Measurements from ENCODE around the gene CRELD1. TPM values are rescaled to one million over a fixed set of nuclear protein-coding genes. Genes with fewer than 3 reads are reported as not detected.
"Not testable (repeated sequence)": the region's sequence is repeated elsewhere in the genome, so short reads cannot be mapped to it uniquely, and the experiment has no call there.

The CRELD1 gene
- total and polyA plus RNA-seq, 9 of the 15 experiments (the other 6 are each of a cell fraction or from before 2014, with no cell fraction given), result 3.3 to 25.8 (median 16.5) TPM

DNA sequence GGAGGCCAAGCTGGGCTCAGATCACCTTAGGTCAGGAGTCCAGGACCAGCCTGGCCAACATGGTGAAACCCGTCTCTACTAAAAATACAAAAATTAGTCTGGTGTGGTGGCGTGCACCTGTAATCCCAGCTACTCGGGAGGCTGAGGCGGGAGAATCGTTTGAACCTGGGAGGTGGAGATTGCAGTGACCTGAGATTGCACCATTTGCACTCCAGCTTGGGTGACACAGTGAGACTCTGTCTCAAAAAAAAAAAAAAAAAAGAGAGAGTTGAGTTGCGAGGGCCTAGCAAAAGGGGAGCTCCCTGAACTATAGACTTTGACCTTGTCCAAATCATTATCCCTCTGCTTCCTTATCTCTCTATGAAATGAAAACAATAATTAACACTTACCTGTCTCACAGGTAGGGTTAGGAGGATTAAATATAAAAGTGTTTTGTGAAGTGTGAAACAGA lies 32.6 kb upstream of the CRELD1 start:
- H3K79me2 ChIP-seq (ENCODE audit: control insufficient read depth, insufficient read depth, low read length); H3K27ac ChIP-seq (ENCODE audit: extremely low read depth, low read depth, low read length); H3K36me3 ChIP-seq (ENCODE audit: control insufficient read depth, insufficient read depth, low read length); intact Hi-C loops (cut with micrococcal nuclease); in situ Hi-C loops (cut with MboI); H3K9me1 ChIP-seq (ENCODE audit: control insufficient read depth, insufficient read depth, low read length); H3K4me3 ChIP-seq; H3K4me2 ChIP-seq (ENCODE audit: insufficient read depth, low read length); H3K27me3 ChIP-seq (ENCODE audit: control insufficient read depth in 2 of 2, insufficient read depth in 2 of 2, low read length in 2 of 2); H2AFZ ChIP-seq (ENCODE audit: low read depth, low read length); FAIRE-seq; DNase-seq (ENCODE audit: extremely low read depth in 1 of 4, low spot score in 3 of 4); ATAC-seq; CTCF ChIA-PET (ENCODE audit: low intra/inter-chr PET ratio); H3K9ac ChIP-seq (ENCODE audit: insufficient read depth in 1 of 2, low read depth in 2 of 2, low read length in 2 of 2); H3K9me3 ChIP-seq (replicated peaks; ENCODE audit: control insufficient read depth, insufficient read depth, low read depth, low read length); H4K20me1 ChIP-seq (replicated peaks; ENCODE audit: control insufficient read depth, insufficient read depth, low read length); BruUV-seq (replicated peaks): not testable (repeated sequence)
- peak; percentile 48; the same call in 1 of the 2 replicates for TF ChIP-seq BCOR (IDR thresholded peaks at IDR 0.05)
- 72% methylated on average over 6 of the region's 6 CpGs for WGBS (ENCODE audit: insufficient coverage, low coverage, missing lambda C conversion rate)
- H3K4me1 ChIP-seq (replicated peaks in 1 of 2; ENCODE audit: control insufficient read depth in 2 of 2, insufficient read depth in 2 of 2, low read length in 2 of 2), result peaks cover 42 to 48% of the 10 kb centered on the region in 2 experiments
- POLR2A ChIA-PET, result interaction anchor here (3.9 to 4.0 kb wide), 2 partner anchors 10 to 11 kb away, joined by 28 to 33 read pairs; partner anchors contain the start of gene JAGN1

DNA sequence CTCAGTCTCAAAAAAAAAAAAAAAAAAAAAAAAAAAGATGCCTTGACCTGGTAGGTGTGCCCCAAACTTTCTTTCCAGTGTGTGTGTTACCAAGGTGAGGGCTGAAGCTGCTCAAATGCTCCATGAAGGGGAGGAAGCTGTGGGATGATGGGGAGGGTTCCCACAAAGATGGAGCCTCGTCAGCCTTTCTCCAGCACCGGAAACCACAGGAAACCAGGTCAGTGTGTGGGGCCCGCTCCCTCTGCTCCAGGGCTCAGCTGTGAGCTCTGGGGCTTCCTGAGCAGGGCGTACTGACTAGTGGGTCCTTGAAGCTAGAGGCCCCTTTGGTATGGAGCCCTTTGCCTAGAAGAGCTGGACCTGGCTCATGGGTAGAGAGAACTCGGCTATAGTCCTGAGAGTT lies 31.7 kb upstream of the CRELD1 start:
- ChIA-PET CTCF (ENCODE audit: low intra/inter-chr PET ratio) (no interaction called here), POLR2A (interaction anchor here (0.6 to 5.8 kb wide), 5 partner anchors 8 to 23 kb away, joined by 4 to 33 read pairs (median 28); partner anchors contain the start of gene JAGN1)
- Histone ChIP-seq H3K4me2 (ENCODE audit: insufficient read depth, low read length) (peak overlapping the region; percentile 67; the same call in 1 of the 2 replicates), H3K4me3 (no peak overlapping the region), H4K20me1 (replicated peaks; ENCODE audit: control insufficient read depth, insufficient read depth, low read length) (no peaks in the 10 kb centered on the region), H3K79me2 (ENCODE audit: control insufficient read depth, insufficient read depth, low read length) (no peaks in the 10 kb centered on the region), H2AFZ (ENCODE audit: low read depth, low read length) (peak overlapping the region; percentile 97), H3K27ac (ENCODE audit: extremely low read depth, low read depth, low read length) (peak overlapping the region; percentile 8; the same call in 1 of the 3 replicates), H3K36me3 (ENCODE audit: control insufficient read depth, insufficient read depth, low read length) (no peaks in the 10 kb centered on the region), H3K4me1 (replicated peaks in 1 of 2; ENCODE audit: control insufficient read depth in 2 of 2, insufficient read depth in 2 of 2, low read length in 2 of 2) (peaks cover 42 to 45% of the 10 kb centered on the region in 2 experiments), H3K27me3 (ENCODE audit: control insufficient read depth in 2 of 2, insufficient read depth in 2 of 2, low read length in 2 of 2) (no peaks in the 10 kb centered on the region), H3K9me1 (ENCODE audit: control insufficient read depth, insufficient read depth, low read length) (no peaks in the 10 kb centered on the region), H3K9ac (ENCODE audit: insufficient read depth in 1 of 2, low read depth in 2 of 2, low read length in 2 of 2) (peak overlapping the region; percentile 29 to 31; a peak in 2 of 4 replicates), H3K9me3 (replicated peaks; ENCODE audit: control insufficient read depth, insufficient read depth, low read depth, low read length) (no peaks in the 10 kb centered on the region)
- BruUV-seq (replicated peaks), result no TSS peak
- TF ChIP-seq PTRF (tag; IDR thresholded peaks at IDR 0.05), result no peak
- TF ChIP-seq, protein P1, sequence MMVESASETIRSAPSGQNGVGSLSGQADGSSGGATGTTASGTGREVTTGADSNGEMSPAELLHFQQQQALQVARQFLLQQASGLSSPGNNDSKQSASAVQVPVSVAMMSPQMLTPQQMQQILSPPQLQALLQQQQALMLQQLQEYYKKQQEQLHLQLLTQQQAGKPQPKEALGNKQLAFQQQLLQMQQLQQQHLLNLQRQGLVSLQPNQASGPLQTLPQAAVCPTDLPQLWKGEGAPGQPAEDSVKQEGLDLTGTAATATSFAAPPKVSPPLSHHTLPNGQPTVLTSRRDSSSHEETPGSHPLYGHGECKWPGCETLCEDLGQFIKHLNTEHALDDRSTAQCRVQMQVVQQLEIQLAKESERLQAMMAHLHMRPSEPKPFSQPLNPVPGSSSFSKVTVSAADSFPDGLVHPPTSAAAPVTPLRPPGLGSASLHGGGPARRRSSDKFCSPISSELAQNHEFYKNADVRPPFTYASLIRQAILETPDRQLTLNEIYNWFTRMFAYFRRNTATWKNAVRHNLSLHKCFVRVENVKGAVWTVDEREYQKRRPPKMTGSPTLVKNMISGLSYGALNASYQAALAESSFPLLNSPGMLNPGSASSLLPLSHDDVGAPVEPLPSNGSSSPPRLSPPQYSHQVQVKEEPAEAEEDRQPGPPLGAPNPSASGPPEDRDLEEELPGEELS (CRISPR knock-in tag; IDR thresholded peaks at IDR 0.05; ENCODE audit: borderline replicate concordance), result 0 out of 2 replicates have a peak, but pooled peaks have one; percentile 41
- TF ChIP-seq ZBTB17 (CRISPR knock-in tag; IDR thresholded peaks at IDR 0.05), result 0 out of 2 replicates have a peak, but pooled peaks have one; percentile 24
- FAIRE-seq, result no peak
- 75% methylated on average over 5 of the region's 5 CpGs for WGBS (ENCODE audit: insufficient coverage, low coverage, missing lambda C conversion rate)
- intact Hi-C loops (cut with micrococcal nuclease) (no loop called here), in situ Hi-C loops (cut with MboI) (no loop called here)
- DNase-seq (ENCODE audit: extremely low read depth in 1 of 4, low spot score in 3 of 4), result no peak
- ATAC-seq, result no peak
